GM23338 (cell line): ENCODE results near the gene PCP2. TPM values are rescaled to one million over a fixed set of nuclear protein-coding genes. Genes with fewer than 3 reads are reported as not detected.

Experiments used
- ATAC-seq: fragments of 200-7000 bp; cut with Tn5 transposase; 3 replicates; pipeline ENCODE4 v1.9.1; 2020
- DNase-seq: peaks from one replicate; pipeline ENCODE4 v3.0.0-alpha.2; 2015; ENCODE audit warnings: low spot score
- H2AFZ ChIP-seq: fragments of 200-600 bp; sonication (generic); 2 replicates; pipeline ENCODE4 v1.8.0; 2016; ENCODE audit warnings: antibody characterized with exemption, mild to moderate bottlenecking, moderate library complexity
- H3F3A ChIP-seq: fragments of 200-600 bp; sonication (generic); replicated peaks from 2 replicates; pipeline ENCODE4 v1.8.0; 2017; ENCODE audit warnings: antibody characterized with exemption, mixed run types, low read depth
- H3K27ac ChIP-seq: fragments of 200-600 bp; sonication (generic); 2 replicates; pipeline ENCODE4 v1.6.1; 2016; ENCODE audit warnings: low read depth
- H3K27me3 ChIP-seq: fragments of 200-600 bp; sonication (generic); 2 replicates; pipeline ENCODE4 v1.8.0; 2016; ENCODE audit warnings: mild to moderate bottlenecking, mixed run types, moderate library complexity; ENCODE audit not compliant: insufficient read depth
- H3K36me3 ChIP-seq: fragments of 200-600 bp; sonication (generic); 2 replicates; pipeline ENCODE4 v1.8.0; 2016; ENCODE audit warnings: mild to moderate bottlenecking; ENCODE audit not compliant: insufficient read depth
- H3K4me1 ChIP-seq: fragments of 200-600 bp; sonication (generic); 2 replicates; pipeline ENCODE4 v1.8.0; 2016; ENCODE audit warnings: mild to moderate bottlenecking, moderate library complexity; ENCODE audit not compliant: insufficient read depth
- H3K4me2 ChIP-seq: fragments of 200-600 bp; sonication (generic); 2 replicates; pipeline ENCODE4 v1.7.1; 2017; ENCODE audit warnings: mixed run types
- H3K4me3 ChIP-seq: fragments of 200-600 bp; sonication (generic); 2 replicates; pipeline ENCODE4 v1.6.1; 2016; ENCODE audit warnings: mixed run types
- H3K79me2 ChIP-seq: fragments of 200-600 bp; sonication (generic); replicated peaks from 2 replicates; pipeline ENCODE4 v1.8.0; 2017; ENCODE audit warnings: mild to moderate bottlenecking; ENCODE audit not compliant: insufficient read depth
- H3K9me2 ChIP-seq: fragments of 200-600 bp; sonication (generic); 2 replicates; pipeline ENCODE4 v1.8.0; 2017; ENCODE audit not compliant: insufficient read depth
- H4K20me1 ChIP-seq: fragments of 200-600 bp; sonication (generic); replicated peaks from 2 replicates; pipeline ENCODE4 v1.8.0; 2017; ENCODE audit warnings: mild to moderate bottlenecking; ENCODE audit not compliant: insufficient read depth
- H3K27ac Mint-ChIP-seq: 2 replicates; pipeline ENCODE4 v1.8.0; 2020; ENCODE audit warnings: inconsistent platforms, mild to moderate bottlenecking, moderate library complexity, mixed read lengths
- H3K27me3 Mint-ChIP-seq: 3 replicates; pipeline ENCODE4 v1.8.0; 2022; ENCODE audit warnings: low read depth, mild to moderate bottlenecking, moderate library complexity, mixed read lengths, inconsistent platforms; ENCODE audit not compliant: insufficient read depth, poor library complexity
- H3K36me3 Mint-ChIP-seq: 3 replicates; pipeline ENCODE4 v1.8.0; 2021; ENCODE audit warnings: low read depth, mild to moderate bottlenecking, inconsistent platforms, moderate library complexity, mixed read lengths
- H3K4me1 Mint-ChIP-seq: 3 replicates; pipeline ENCODE4 v1.8.0; 2020; ENCODE audit warnings: mild to moderate bottlenecking, inconsistent platforms, mixed read lengths
- H3K4me3 Mint-ChIP-seq: 3 replicates; pipeline ENCODE4 v1.8.0; 2021; ENCODE audit warnings: moderate library complexity, mild to moderate bottlenecking, inconsistent platforms, mixed read lengths
- H3K9me3 Mint-ChIP-seq: 3 replicates; pipeline ENCODE4 v1.8.0; 2020; ENCODE audit warnings: moderate library complexity, mild to moderate bottlenecking, inconsistent platforms, mixed read lengths
- CREB1 ChIP-seq: fragments of 250-450 bp; sonication (Bioruptor Pico); IDR thresholded peaks from 2 replicates; pipeline ENCODE4 v1.5.0; 2020; ENCODE audit warnings: low read depth, mild to moderate bottlenecking, moderate library complexity
- ETS1 ChIP-seq: IDR thresholded peaks from 2 replicates; pipeline ENCODE4 v1.6.1; 2016; ENCODE audit warnings: antibody characterized with exemption
- EZH2 ChIP-seq: fragments of 200-600 bp; sonication (generic); IDR thresholded peaks from one replicate; pipeline ENCODE4 v1.8.0; 2017; ENCODE audit warnings: antibody characterized with exemption, mild to moderate bottlenecking, low read depth; ENCODE audit not compliant: unreplicated experiment
- JUNB ChIP-seq: IDR thresholded peaks from one replicate; pipeline ENCODE4 v1.6.1; 2016; ENCODE audit warnings: antibody characterized with exemption; ENCODE audit not compliant: unreplicated experiment
- NANOG ChIP-seq: IDR thresholded peaks from 2 replicates; pipeline ENCODE4 v1.6.1; 2016; ENCODE audit warnings: antibody characterized with exemption, borderline replicate concordance
- ZNF114 ChIP-seq: fragments of 250-450 bp; sonication (Bioruptor Pico); IDR thresholded peaks from 2 replicates; pipeline ENCODE4 v1.5.0; 2020; ENCODE audit warnings: mild to moderate bottlenecking, moderate library complexity
- ZNF331 ChIP-seq: fragments of 250-450 bp; sonication (Bioruptor Pico); IDR thresholded peaks from 2 replicates; pipeline ENCODE4 v1.5.0; 2020; ENCODE audit warnings: low read depth, mild to moderate bottlenecking, moderate library complexity
- ZNF462 ChIP-seq: fragments of 250-450 bp; sonication (Bioruptor Pico); IDR thresholded peaks from 2 replicates; pipeline ENCODE4 v1.5.0; 2020; ENCODE audit warnings: mild to moderate bottlenecking, moderate library complexity
- polyA plus RNA-seq: library from polyadenylated mRNA; unstranded; fragments of >200 nt; fragmentation: Nextera tagmentation; extraction: Ambion mirVana; gene quantifications from 2 replicates; pipeline ENCODE4 v1.2.1, GENCODE V29; 2016
- total RNA-seq: library from RNA; depleted of rRNA; stranded (reverse); fragments of >200 nt; shearing (Covaris generic); gene quantifications from 2 replicates; pipeline ENCODE4 v1.2.3, GENCODE V29; 2014

PCP2 gene
- total and polyA plus RNA-seq, 2 experiments from 2014 or later, result not detected

GRCh38 chr19:7648265-7649014 lies 14.9 kb upstream of the PCP2 start (continued):
- TF ChIP-seq ZNF462 (CRISPR knock-in tag), result no peak
- TF ChIP-seq ZNF114 (CRISPR knock-in tag), result no peak

DNA sequence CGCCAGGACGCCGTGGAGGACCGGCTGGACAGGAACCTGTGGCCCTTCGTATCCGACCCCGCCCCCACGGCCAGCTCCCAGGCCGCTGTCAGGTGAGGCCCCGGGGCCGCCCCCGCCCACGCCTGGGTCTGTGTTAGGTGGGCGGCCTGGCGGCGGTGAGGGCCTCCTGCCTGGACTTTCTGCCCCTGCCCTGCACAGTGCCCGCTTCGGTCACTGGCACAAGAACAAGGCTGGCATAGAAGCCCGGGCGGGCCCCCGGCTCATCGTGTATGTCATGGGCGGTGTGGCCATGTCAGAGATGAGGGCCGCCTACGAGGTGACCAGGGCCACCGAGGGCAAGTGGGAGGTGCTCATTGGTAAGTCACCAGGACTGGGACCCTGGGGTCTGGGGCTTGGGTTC lies 13.6 kb upstream of the PCP2 start:
- no peaks in the 10 kb centered on the region for H3K79me2 ChIP-seq
- H3K4me1 ChIP-seq, result no peaks in the 10 kb centered on the region
- H2AFZ ChIP-seq, result no peak overlapping the region
- H3K27ac ChIP-seq, result no peak overlapping the region
- no peak overlapping the region for H3K4me2 ChIP-seq
- peaks cover 1% of the 10 kb centered on the region; the same call in 1 of the 3 replicates for H3K4me1 Mint-ChIP-seq
- no peak overlapping the region for H3K4me3 Mint-ChIP-seq
- H3K27me3 ChIP-seq, result peaks cover 6% of the 10 kb centered on the region; the same call in 1 of the 2 replicates
- H3K9me2 ChIP-seq, result no peaks in the 10 kb centered on the region
- no peaks in the 10 kb centered on the region; the same call in 1 of the 2 replicates for H4K20me1 ChIP-seq
- no peaks in the 10 kb centered on the region for H3F3A ChIP-seq
- no peak overlapping the region for H3K4me3 ChIP-seq
- H3K27ac Mint-ChIP-seq, result no peak overlapping the region
- peaks cover 20% of the 10 kb centered on the region for H3K27me3 Mint-ChIP-seq
- H3K36me3 ChIP-seq, result no peaks in the 10 kb centered on the region
- peaks cover 3% of the 10 kb centered on the region; the same call in 1 of the 3 replicates for H3K36me3 Mint-ChIP-seq
- ATAC-seq (no peak), DNase-seq (no peak)
- no peaks in the 10 kb centered on the region for H3K9me3 Mint-ChIP-seq
- TF ChIP-seq JUNB, result no peak
- TF ChIP-seq CREB1 (CRISPR knock-in tag), result no peak
- TF ChIP-seq NANOG, result no peak
- TF ChIP-seq ZNF462 (CRISPR knock-in tag), result no peak
- TF ChIP-seq EZH2, result no peak
- no peak for TF ChIP-seq ETS1
- TF ChIP-seq ZNF331, result no peak
